GM19193 (cell line): ENCODE results near the gene IL12RB2.

Source experiments
- POLR2A ChIP-seq: IDR thresholded peaks from 4 replicates; pipeline ENCODE4 v1.6.1; 2011; ENCODE audit not compliant: insufficient read depth, insufficient read length; ENCODE audit errors: extremely low read depth

Gene IL12RB2

DNA sequence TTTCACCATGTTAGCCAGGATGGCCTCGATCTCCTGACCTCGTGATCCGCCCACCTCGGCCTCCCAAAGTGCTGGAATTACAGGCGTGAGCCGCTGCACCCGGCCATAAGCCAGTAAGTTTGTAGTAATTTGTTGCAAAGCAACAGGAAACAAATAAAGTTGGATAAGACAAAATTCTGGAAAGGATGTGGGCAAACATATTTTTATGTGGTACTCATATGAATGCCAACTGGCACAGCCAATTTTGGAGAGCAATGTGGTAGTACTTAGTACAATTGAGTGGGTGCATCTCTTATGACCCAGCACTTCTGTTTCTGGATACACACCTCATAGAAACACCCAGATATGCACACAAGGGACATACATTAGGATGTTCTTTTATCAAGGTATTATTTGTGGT is 8.4 kb upstream of the IL12RB2 start:
- no peak for TF ChIP-seq POLR2A

- no peak for TF ChIP-seq POLR2A
These were observed 7.1 kb upstream of the IL12RB2 start for GRCh38 chr1:67300561-67300960.

GRCh38 chr1:67304023-67304422 is 3.6 kb upstream of the IL12RB2 start:
- no peak for TF ChIP-seq POLR2A

- TF ChIP-seq POLR2A = no peak
These were observed 1.1 kb upstream of the IL12RB2 start for GRCh38 chr1:67306547-67306946.

- TF ChIP-seq POLR2A = no peak
These were observed 463 bp downstream of the IL12RB2 start for GRCh38 chr1:67308136-67308535.

DNA sequence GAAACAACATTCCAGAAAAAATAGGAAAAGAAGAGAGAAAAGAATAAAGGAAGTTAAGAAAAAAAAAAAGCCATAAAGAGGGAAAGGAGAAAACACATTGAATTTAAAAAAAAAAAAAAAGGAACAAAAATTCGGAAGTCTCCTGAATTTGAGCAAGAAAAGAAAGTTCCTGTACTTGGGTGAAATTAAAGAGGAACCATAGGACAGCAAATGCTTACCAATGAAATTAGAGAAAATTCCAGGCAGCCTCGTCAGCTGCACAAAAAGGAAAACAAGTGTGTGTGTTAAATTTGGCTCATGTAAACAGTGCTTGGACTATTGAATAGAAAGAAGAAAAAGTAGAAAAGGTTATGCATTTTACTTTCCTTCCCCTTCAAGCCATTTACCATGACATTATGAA is 4.9 kb downstream of the IL12RB2 start:
- no peak for TF ChIP-seq POLR2A

DNA sequence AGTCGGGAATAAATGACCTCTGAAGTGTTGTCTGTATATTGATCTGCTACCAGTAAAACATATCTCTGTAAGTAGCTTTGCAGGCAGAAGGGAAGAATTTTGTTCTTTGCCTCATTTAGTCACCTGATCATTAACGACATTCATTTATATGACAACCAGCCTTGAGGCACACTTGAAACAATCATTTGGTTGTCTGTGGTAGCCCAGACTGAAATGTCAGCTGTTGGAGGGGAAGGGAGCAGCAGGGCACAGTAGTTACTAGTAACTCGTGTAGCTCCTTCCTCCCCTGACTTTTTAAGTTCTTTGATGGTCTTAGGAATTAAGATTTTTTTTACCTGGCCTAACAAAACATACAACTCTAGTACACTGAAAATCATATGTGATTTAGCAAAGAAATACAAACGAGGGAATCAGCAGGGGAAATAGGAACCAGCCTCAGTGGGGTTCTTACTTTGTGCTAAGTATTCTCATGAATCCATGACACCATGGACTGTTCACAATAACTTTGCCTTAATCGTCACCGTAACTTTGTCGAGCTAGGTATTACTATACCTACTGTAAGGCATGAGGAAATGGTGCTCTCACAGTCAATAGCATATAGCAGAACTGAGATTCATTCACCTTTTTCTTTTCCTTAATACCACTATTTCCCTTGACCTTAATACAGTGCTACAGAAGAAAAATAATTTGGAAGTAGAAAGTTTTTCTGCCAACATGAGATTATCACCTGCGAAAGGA is 6.4 kb downstream of the IL12RB2 start:
- no peak for TF ChIP-seq POLR2A

GRCh38 chr1:67314696-67315095 is 7.0 kb downstream of the IL12RB2 start:
- no peak for TF ChIP-seq POLR2A

GRCh38 chr1:67316180-67316902 is 8.7 kb downstream of the IL12RB2 start:
- TF ChIP-seq POLR2A = no peak

- no peak for TF ChIP-seq POLR2A
These were observed 9.2 kb downstream of the IL12RB2 start for GRCh38 chr1:67316918-67317317.

DNA sequence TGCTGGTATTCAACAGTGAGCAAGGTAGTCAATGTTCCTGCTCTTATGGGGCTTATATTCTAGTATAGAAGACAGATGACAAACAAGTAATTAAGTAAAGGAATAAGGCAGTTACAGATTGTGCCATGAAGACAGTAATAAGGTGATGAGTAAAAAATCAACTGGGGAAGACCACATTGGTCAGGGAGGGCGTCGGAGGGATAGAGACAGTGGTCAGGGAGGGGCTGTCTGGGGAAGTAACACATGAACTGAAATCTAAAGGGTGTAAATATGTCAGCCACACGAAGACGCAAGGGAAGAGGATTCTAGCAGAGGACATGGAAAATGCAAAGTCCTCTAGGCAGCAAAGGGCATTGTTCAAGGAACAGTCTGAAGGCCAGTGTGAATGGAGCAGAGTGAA is 10.1 kb downstream of the IL12RB2 start:
- TF ChIP-seq POLR2A = no peak

DNA sequence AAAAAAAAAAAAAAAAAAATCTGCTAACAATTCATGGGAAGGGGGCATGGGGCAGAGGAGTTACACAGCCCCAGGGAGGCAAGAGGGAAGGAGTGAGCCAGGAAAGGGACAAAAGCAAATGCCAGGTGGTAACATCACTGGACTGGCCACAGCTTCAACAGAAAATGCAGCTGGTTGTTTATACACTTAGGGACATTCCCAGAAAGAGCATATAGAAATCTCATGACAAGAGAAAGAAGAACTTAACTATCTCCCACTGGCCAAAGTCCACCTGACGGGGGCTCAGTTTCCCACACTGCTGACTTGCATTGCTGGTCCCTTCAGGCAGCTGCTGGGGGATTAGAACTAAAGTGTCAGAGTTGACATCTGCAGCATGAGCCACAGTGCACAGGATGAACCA is 14.8 kb downstream of the IL12RB2 start:
- TF ChIP-seq POLR2A = no peak

- TF ChIP-seq POLR2A = no peak
These were observed 15.4 kb downstream of the IL12RB2 start for GRCh38 chr1:67323087-67323486.

GRCh38 chr1:67324068-67324467 is 16.4 kb downstream of the IL12RB2 start:
- no peak for TF ChIP-seq POLR2A

- no peak for TF ChIP-seq POLR2A
These were observed 20.3 kb downstream of the IL12RB2 start for GRCh38 chr1:67327864-67328466.

GRCh38 chr1:67332653-67333529 is 25.2 kb downstream of the IL12RB2 start:
- no peak for TF ChIP-seq POLR2A

GRCh38 chr1:67333603-67334002 is 25.9 kb downstream of the IL12RB2 start:
- TF ChIP-seq POLR2A = no peak
